C1 segment of cervical spinal cord (tissue), 14 donors: Measurements from ENCODE around the gene ARL2BP.
"Not testable (repeated sequence)": the region's sequence is repeated elsewhere in the genome, so short reads cannot be mapped to it uniquely, and the experiment has no call there.

Experiments
- DNase-seq, 14 donors: peaks; one replicate each; lab custom pipeline; 2025; lab: John Stamatoyannopoulos, UW

The ARL2BP gene

DNA sequence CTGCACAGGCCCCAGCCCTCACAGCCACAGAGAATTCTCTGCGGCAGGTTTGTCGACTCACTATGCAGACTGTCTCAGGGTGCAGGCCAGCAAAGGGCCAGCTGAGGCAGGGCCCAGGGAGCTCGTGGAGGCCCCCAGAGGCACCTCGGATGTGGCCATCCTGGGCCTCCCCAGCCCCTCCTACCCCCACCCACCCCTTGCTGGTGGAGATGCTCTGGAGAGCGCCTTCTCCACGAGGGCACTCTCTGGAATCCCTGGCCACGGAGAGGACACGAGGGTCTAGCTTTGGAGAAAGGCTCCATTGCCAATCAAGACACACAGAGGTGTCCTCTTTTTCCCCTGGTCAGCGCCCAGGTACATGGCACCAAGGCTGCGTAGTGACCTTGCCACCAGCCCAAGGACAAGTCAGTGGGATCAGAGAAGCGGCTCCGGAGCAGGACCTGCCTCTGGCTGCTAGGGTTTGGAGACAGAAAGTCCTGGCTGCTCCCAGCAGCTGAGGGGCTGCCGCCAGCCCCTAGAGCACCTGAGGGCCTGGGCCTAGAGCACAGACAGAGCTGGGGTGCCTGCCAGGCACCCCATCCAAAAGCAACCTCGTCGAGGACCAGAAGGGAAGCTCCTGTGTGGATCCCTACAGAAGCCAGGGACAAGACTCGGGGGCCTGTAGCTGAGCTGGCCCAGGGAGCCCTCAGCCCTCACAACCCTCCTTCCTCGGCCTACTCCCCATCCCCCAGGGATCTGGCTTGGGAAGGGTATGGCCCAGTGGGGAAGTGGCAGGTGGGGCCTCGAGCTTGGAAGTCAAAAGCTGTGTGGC, 18.7 kb downstream of the ARL2BP start:
- no peak for DNase-seq

GRCh38 chr16:57264381-57264780, 19.3 kb downstream of the ARL2BP start:
- no peak for DNase-seq

DNA sequence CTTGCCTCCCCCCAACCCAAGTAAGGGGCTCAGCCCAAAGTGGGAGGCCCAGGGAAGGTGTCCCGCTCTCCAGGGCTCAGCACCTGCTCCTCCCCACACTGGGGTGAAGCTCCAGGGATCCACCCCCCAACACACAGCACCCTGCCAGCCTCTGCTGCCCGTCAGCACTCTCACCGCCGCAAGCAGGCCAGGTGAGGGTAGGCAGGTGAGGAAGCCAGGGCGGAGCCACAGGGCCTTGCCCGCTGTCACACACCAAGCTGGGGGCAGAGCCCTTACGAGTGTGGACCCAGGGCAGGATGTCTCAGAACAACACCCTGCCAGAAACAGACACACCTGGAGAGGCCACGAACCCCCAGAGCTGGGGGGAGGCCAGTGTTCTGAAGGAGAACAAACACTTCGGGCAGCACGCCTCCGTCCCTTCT, 19.9 kb downstream of the ARL2BP start:
- no peak for DNase-seq

DNA sequence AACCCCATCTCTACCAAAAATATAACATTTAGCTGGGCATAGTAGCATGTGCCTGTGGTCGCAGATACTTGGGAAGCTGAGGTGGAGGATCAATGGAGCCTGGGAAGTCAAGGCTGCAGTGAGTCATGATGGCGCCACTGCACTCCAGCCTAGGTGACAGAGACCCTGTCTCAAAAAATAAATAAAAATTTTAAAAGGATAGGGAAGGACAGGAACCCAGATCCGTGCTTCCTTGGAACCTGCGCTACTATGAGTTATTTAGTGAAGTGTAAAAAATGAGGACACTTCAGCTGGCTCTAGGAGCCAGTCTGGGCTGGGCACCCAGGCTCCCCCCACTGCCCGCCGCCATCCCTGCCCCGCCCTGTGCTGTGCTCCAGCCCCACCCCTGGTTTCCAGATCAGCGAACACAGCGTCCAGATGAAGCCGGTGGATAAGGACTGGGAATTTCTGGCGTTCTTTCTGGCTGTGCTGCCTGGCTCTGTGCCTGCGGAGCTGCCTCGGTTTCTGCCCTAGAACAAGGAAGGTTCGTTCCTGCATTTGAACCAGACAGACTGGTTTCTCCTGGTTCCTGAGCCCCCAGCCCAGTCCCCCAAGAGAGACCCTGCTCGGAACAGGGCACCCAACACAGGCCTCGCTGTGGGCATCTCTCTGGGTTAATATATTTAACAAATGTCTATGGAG, 20.9 kb downstream of the ARL2BP start:
- DNase-seq = peak in 8 of 14 donors; percentile 21 to 60 (median 50)

- no peak for DNase-seq
Observed at GRCh38 chr16:57266531-57267260, 21.6 kb downstream of the ARL2BP start.

DNA sequence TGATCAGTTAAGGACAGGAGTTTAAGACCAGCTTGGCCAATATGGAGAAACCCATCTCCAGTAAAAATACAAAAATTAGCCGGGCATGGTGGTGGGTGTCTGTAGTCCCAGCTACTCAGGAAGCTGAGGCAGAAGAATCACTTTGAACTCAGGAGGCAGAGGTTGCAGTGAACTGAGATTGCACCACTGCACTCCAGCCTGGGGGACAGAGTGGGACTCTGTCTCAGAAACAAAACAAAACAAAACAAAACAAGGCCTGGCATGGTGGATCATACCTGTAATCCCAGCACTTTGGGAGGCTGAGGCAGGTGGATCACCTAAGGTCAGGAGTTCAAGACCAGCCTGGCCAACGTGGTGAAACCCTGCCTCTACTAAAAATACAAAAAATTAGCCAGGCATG, 22.3 kb downstream of the ARL2BP start:
- not testable (repeated sequence) for DNase-seq

DNA sequence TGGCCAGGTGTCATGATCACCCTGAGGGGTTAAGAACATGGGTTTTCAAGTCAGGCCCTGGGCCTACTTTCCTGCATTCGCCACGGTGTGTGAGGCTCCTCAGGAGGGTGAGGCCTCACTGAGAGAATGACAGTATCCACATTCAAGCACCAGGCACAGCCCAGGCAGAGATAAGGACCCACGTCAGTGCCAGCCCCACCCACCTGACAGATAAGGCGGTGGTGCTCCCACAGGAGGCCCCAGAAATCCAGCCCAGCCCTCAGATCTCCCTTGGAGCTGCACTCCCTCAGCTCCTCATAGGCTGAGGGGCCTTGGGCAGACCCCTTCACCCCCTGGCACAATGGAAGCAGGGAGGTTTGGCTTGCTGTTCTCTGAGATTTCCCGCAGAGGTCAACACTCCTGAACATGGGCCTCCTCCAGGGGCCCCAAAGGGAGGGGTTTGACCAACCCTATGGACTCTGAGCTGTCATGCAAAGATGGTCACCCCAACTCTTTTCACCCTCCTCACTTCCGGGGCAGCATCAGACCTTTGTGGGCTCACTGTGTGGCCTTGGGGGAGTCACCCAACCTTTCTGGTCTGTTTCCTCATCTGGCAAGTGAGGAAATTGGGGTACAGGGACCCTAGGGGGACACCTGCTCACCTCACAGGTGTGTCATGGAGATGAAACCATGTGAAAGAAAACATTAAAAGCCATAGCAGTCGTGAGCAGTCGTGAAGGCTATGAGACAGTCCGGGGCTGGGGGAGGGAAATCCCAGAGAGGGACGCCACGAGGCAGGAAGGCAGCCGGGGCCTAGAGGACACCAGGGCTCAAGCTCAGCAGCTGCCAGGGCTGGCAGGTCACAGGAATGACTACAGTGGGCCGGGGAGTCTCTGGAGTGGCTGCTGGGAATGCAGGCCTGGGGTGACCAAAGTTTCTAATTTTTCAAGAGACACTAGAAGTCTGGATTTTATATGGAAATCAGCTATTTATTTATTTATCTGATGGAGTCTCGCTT, 24.0 kb downstream of the ARL2BP start:
- DNase-seq = no peak

GRCh38 chr16:57270221-57271062, 25.4 kb downstream of the ARL2BP start:
- DNase-seq = peak in 12 of 14 donors; percentile 22 to 89 (median 76)

DNA sequence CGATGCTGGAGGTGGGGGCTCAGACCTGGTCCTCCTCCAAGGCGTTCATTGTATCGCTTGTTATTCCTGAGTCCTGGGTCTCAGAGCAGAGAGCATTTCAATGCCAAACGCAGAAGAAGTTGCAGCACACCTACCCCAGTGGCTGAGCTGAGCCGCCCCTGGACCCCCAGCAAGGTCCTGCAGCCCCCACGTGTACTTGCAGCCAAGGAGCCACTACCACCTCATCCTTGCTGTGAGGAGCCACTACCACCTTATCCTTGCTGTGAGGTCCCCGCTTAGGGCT, 25.9 kb downstream of the ARL2BP start:
- DNase-seq = no peak

DNA sequence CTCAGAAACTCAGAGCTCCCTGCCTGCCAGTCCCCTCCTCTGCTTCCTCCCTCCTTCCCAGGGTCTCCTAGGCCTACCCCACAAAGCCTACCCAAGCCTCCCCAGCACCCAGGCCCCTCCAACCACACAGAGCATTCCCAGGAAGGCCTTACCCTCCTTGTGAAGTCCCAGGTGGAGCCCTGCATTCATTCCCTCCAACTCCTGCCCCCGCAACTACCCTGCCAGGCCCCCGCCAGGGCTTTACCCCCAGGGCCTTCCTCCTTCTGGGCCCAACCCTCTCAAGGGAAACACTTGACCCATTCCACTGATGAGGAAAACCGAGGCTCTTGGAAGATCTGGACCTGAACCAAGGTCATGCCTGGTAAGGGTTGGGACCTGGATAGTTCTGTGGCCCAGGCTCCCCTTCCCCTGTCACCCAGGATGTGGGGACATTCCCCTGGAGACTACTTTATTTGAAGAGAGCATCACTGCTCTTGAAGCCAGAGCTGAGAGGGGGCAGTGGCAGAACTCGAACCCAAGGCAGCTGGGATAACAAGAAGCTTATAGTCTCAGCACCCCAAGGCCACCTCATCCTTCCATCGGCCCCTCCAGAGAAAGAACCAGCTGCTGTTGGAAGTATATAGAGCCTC, 26.9 kb downstream of the ARL2BP start:
- no peak for DNase-seq

- DNase-seq = no peak
Observed at GRCh38 chr16:57273359-57273758, 28.3 kb downstream of the ARL2BP start.

DNA sequence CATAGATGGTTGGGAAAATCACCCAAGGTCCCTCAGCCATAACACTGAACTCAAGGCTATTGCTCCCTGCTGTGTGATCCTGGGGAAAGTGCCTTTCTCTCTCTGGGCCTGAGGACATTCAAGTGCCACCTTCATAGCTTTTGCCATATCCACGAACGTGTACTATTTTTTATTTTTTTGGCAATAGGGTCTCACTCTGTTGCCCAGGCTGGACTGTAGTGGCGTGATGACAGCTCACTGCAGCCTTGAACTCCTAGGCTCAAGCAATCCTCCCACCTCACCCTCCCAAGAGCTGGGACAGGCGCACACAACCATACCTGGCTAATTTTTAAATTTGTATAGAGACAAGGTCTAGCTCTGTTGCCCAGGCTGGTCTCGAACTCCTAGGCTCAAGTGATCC, 28.8 kb downstream of the ARL2BP start:
- no peak for DNase-seq

DNA sequence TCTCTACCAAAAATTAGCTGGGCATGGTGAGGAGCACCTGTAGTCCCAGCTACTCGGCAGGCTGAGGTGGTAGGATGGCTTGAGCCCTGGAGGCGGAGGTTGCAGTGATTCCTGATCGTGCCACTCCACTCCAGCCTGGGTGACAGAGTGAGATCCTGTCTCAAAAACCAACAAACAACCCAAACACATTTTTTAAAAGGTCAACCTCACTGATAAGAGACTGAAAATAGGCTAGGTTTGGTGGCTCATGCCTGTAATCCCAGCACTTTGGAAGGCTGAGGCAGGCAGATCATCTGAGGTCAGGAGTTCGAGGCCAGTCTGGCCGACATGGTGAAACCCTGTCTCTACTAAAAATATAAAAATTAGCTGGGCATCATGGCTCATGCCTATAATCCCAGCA, 30.9 kb downstream of the ARL2BP start:
- DNase-seq = not testable (repeated sequence)

DNA sequence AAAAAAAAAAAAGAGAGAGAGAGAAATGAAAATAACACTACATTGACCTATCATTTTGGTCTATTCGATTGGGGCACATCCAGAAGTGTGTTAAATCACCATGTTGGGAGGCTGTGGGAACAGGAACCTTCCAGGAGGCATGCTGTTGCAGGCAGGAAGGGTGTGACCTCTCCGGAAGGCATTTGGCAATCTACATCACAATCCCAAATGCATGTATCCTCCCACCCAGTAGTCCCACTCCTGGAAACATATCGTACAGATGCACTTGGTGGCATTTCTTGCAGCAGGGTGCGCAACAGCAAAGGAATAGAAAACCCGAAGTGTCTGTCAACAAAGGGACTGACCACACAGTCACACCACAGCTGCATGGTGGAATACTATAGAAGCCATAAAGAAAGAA, 31.5 kb downstream of the ARL2BP start:
- no peak for DNase-seq

- DNase-seq = no peak
Observed at GRCh38 chr16:57277586-57277985, 32.5 kb downstream of the ARL2BP start.

- DNase-seq = peak in 5 of 14 donors; percentile 21 to 54 (median 31)
Observed at GRCh38 chr16:57278494-57278893, 33.4 kb downstream of the ARL2BP start.

DNA sequence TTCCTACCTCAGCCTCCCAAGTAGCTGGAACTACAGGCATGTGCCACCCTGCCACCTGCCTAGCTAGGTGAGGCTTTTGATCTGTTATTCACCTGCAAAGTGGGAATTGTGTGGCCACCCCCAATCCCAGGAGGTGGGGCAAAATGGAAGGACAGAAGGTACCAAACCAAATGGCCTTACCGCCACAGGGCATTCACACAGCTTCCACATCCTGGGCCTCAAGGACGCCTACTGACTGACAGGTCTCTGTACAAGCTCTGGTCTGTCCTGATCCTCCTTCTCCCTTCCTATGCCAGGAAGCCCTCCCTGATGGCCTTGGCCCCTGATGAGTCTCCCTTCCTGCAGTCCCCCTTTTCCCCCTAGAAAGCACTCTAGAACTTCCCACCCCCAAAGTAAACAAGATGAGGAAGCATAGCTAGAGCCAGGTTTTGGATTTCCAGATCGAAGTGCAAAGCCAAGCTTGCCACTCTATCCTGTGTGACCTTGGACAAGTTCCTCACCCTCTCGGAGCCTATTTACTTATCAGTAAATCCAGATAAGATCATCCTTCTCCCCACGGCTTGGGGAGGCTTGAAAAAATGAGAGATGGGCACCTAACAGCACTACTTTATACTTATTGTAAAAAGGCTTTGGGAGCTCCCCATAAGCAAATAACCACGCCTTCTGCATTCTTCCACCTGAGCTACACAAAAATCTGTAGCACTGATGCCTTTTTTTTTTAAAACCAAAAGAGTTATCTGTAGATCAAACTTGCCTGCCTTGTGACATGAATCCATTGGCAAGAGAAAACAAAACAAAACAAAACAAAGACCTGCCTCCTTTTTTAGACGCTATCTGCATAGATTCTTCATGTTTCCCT, 35.0 kb downstream of the ARL2BP start:
- no peak for DNase-seq

DNA sequence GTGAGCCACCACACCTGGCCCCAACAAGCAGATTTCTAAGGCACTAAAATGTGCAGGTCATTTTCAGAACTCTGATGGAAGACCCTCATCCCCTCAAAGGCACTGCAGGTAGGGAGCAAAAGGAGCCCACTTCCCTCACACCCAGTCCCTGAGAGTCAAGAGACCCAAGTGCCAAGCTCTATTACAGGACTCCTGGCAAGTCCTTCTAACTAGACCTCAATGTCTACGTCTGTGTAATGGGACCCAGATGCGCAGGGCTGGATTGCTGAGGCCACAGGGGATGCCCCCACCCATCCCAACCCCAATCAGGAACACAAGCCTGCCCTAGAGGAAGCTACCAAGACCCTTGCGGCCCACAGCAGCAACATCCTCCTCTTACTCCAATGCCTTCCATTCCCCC, 36.7 kb downstream of the ARL2BP start:
- DNase-seq = no peak
